Body of pancreas (tissue), 4 donors: ENCODE data around the gene AGMO. TPM values are rescaled to one million over a fixed set of nuclear protein-coding genes. Genes with fewer than 3 reads are reported as not detected.

Source experiments
- ATAC-seq: fragments of 150-250 bp; one replicate; pipeline ENCODE4 v1.9.1; 2016
- DNase-seq, 4 donors: peaks; one replicate each; pipeline ENCODE4 v3.0.0-alpha.2; 2019
- H3K27ac ChIP-seq, 4 donors: fragments of 200-600 bp; sonication (generic); 1 replicate in 3 of 4; 2 replicates in 1 of 4; pipeline versions ENCODE4 v1.5.1 to v1.6.1; 2016 to 2019; ENCODE audit warnings: mild to moderate bottlenecking in 1 of 4, mixed read lengths in 1 of 4, moderate library complexity in 1 of 4
- H3K27me3 ChIP-seq, 2 donors: fragments of 200-600 bp; sonication (generic); one replicate each; pipeline ENCODE4 v1.6.0; 2016; ENCODE audit warnings: mild to moderate bottlenecking in 1 of 2
- H3K36me3 ChIP-seq, 2 donors: fragments of 200-600 bp; sonication (generic); replicated peaks in 1 of 2; 2 replicates each; pipeline ENCODE4 v1.5.1; 2016; ENCODE audit warnings: low read depth in 2 of 2; ENCODE audit not compliant: insufficient read depth in 1 of 2
- H3K4me1 ChIP-seq: fragments of 200-600 bp; sonication (generic); one replicate; pipeline ENCODE4 v1.6.0; 2016
- H3K4me3 ChIP-seq, 2 donors: fragments of 200-600 bp; sonication (generic); 1 replicate in 1 of 2; 2 replicates in 1 of 2; pipeline ENCODE4 v1.5.1; 2016 to 2019
- H3K9me3 ChIP-seq, 3 donors: fragments of 200-600 bp; sonication (generic); 1 replicate in 2 of 3; 2 replicates in 1 of 3; pipeline ENCODE4 v1.5.1; 2016
- POLR2A ChIP-seq, 3 donors: fragments of 450-650 bp; IDR thresholded peaks; one replicate each; pipeline ENCODE4 v1.6.1; 2016; ENCODE audit warnings: antibody characterized with exemption in 3 of 3, mild to moderate bottlenecking in 2 of 3
- WGBS, 2 donors: methylation state at CpG; one replicate each; pipeline ENCODE4 v1.1.5; 2017; 5-methylcytosine and 5-hydroxymethylcytosine counted together
- intact Hi-C: fragments of 100-400 bp; cut with DNase I; formaldehyde crosslinking; loops from one replicate; pipeline ENCODE4 v1.15.1; 2023
- total RNA-seq, 2 donors: library from RNA; depleted of rRNA; stranded (reverse); fragments of >200 nt; gene quantifications; one replicate each; pipeline ENCODE4 v1.1.0, GENCODE V29; 2016
- TF ChIP-seq, protein P1 (sequence below), 7 experiments: fragments of 450-650 bp in 4 of 7; fragments of 200-600 bp in 3 of 7; sonication (generic) in 3 of 7; IDR thresholded peaks; one replicate each; pipeline ENCODE4 v1.5.1; 2016 to 2019; ENCODE audit warnings: antibody characterized with exemption in 7 of 7

The AGMO gene
- total RNA-seq, 2 donors from 2014 or later: 0.52 TPM; not detected in 1

DNA sequence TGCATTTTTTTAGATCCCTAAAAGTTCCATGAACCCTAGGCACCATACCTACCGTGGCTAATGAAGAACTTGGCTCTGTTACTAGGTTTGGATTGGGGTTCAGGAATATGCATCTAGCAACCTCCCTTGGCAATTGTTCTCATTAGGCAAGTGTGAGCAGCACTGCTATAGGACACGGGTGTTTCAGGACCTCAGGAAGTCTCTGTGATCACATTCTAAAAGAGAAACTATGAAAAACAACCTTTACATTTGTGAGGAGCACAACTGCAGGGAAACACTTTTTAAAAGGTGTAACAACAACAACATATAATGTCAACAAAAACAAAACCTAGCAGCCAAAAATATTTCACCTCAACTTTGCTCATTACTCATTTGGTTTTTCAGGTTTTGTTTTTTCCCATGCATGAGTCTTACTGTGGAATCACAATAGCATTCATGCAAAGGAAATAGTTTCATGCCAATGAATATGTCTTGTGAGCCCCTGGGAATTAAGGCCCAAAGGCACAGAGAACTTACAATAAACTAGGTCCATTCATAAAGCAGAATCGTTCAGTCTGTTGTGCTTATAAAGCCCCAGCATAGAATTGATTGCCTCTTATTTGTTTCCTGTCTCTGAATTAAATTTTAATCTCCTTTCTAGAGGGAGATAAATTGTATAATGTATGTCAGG, 403.5 kb downstream of the AGMO start:
- intact Hi-C loops: no loop called here
- ATAC-seq (no peak), DNase-seq (no peak)
- TF ChIP-seq POLR2A (IDR thresholded peaks at IDR 0.05): no peak
- TF ChIP-seq, protein P1, sequence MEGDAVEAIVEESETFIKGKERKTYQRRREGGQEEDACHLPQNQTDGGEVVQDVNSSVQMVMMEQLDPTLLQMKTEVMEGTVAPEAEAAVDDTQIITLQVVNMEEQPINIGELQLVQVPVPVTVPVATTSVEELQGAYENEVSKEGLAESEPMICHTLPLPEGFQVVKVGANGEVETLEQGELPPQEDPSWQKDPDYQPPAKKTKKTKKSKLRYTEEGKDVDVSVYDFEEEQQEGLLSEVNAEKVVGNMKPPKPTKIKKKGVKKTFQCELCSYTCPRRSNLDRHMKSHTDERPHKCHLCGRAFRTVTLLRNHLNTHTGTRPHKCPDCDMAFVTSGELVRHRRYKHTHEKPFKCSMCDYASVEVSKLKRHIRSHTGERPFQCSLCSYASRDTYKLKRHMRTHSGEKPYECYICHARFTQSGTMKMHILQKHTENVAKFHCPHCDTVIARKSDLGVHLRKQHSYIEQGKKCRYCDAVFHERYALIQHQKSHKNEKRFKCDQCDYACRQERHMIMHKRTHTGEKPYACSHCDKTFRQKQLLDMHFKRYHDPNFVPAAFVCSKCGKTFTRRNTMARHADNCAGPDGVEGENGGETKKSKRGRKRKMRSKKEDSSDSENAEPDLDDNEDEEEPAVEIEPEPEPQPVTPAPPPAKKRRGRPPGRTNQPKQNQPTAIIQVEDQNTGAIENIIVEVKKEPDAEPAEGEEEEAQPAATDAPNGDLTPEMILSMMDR (IDR thresholded peaks at IDR 0.05): no peak
- Histone ChIP-seq H3K27me3 (no peaks in the 10 kb centered on the region), H3K27ac (no peak overlapping the region), H3K4me3 (no peak overlapping the region), H3K9me3 (no peaks in the 10 kb centered on the region), H3K36me3 (no peaks in the 10 kb centered on the region), H3K4me1 (no peaks in the 10 kb centered on the region)
- WGBS, 2 donors: 23 to 26% methylated on average over 3 of the region's 3 CpGs

Other genes starting within 250 kb of the AGMO start
- gene MEOX2, start 124.7 kb upstream of the AGMO start, total RNA-seq: 1 to 10 TPM in 1 of 2 donors, under 1 TPM in 1; 0.66 to 8.0 TPM